ENCODE data around the gene FOXP1.

- TF ChIP-seq EZH2 (IDR thresholded peaks at IDR 0.05; ENCODE audit: low read length, missing control alignments) (no peak), CTCF (conservative IDR thresholded peaks at IDR 0.05 in 1 of 2, IDR thresholded peaks at IDR 0.05 in 1 of 2; ENCODE audit: low read depth in 1 of 2, low read length in 2 of 2) (no peak)
These were observed 33.6 kb downstream of the FOXP1 start for GRCh38 chr3:71549951-71550350.

Data from fibroblast of lung (primary cell).